Muscle layer of duodenum (tissue), 2 donors: ENCODE results near the gene CPSF7.
A peak's percentile ranks its signal among the peaks of the same experiment; 100 is the strongest.

Experiments
- H3K27ac ChIP-seq: one replicate; pipeline ENCODE4 v1.7.0; 2013; ENCODE audit warnings: mild to moderate bottlenecking, low read length
- H3K27me3 ChIP-seq: one replicate; pipeline ENCODE4 v1.7.0; 2013; ENCODE audit warnings: low read depth, mild to moderate bottlenecking, control low read depth, low read length
- H3K36me3 ChIP-seq, 2 donors: one replicate each; pipeline ENCODE4 v1.7.0; 2013; ENCODE audit warnings: low read length in 2 of 2, control low read depth in 1 of 2, mild to moderate bottlenecking in 1 of 2; ENCODE audit not compliant: insufficient read depth in 2 of 2, control insufficient read depth in 1 of 2
- H3K4me1 ChIP-seq, 2 donors: one replicate each; pipeline ENCODE4 v1.7.0; 2013; ENCODE audit warnings: low read length in 2 of 2, mild to moderate bottlenecking in 2 of 2, control low read depth in 1 of 2, moderate library complexity in 1 of 2; ENCODE audit not compliant: insufficient read depth in 2 of 2, control insufficient read depth in 1 of 2
- H3K4me3 ChIP-seq, 2 donors: one replicate each; pipeline ENCODE4 v1.7.0; 2013; ENCODE audit warnings: low read length in 2 of 2, low read depth in 1 of 2, mild to moderate bottlenecking in 1 of 2
- H3K9me3 ChIP-seq, 2 donors: one replicate each; pipeline ENCODE4 v1.7.0; 2013; ENCODE audit warnings: low read length in 2 of 2, control low read depth in 1 of 2, mild to moderate bottlenecking in 1 of 2; ENCODE audit not compliant: control insufficient read depth in 1 of 2
- donor health status: healthy.

CPSF7 gene

GRCh38 chr11:61411589-61411988 lies 18.2 kb downstream of the CPSF7 start:
- Histone ChIP-seq H3K4me3 (no peak overlapping the region), H3K27me3 (no peaks in the 10 kb centered on the region), H3K36me3 (peaks cover 75 to 93% of the 10 kb centered on the region in 2 donors), H3K27ac (no peak overlapping the region), H3K4me1 (no peaks in the 10 kb centered on the region), H3K9me3 (no peaks in the 10 kb centered on the region)

- H3K27ac ChIP-seq = no peak overlapping the region
- peaks cover 75 to 90% of the 10 kb centered on the region in 2 donors for H3K36me3 ChIP-seq
Measured at GRCh38 chr11:61406991-61407728, 22.6 kb downstream of the CPSF7 start.

GRCh38 chr11:61406067-61406466 lies 23.7 kb downstream of the CPSF7 start:
- no peaks in the 10 kb centered on the region for H3K9me3 ChIP-seq
- no peaks in the 10 kb centered on the region for H3K4me1 ChIP-seq
- H3K36me3 ChIP-seq = peaks cover 64 to 86% of the 10 kb centered on the region in 2 donors
- no peak overlapping the region for H3K27ac ChIP-seq
- no peaks in the 10 kb centered on the region for H3K27me3 ChIP-seq
- H3K4me3 ChIP-seq = no peak overlapping the region

More at GRCh38 chr11:61406991-61407728, 22.6 kb downstream of the CPSF7 start:
- H3K4me3 ChIP-seq = no peak overlapping the region
- H3K27me3 ChIP-seq = no peaks in the 10 kb centered on the region
- H3K9me3 ChIP-seq = no peaks in the 10 kb centered on the region
- H3K4me1 ChIP-seq = no peaks in the 10 kb centered on the region

GRCh38 chr11:61404641-61405040 lies 25.1 kb downstream of the CPSF7 start:
- Histone ChIP-seq H3K4me1 (no peaks in the 10 kb centered on the region), H3K36me3 (peaks cover 58 to 77% of the 10 kb centered on the region in 2 donors), H3K9me3 (no peaks in the 10 kb centered on the region), H3K27ac (no peak overlapping the region), H3K4me3 (no peak overlapping the region), H3K27me3 (no peaks in the 10 kb centered on the region)

GRCh38 chr11:61404103-61404502 lies 25.7 kb downstream of the CPSF7 start:
- no peak overlapping the region for H3K27ac ChIP-seq
- H3K27me3 ChIP-seq = no peaks in the 10 kb centered on the region
- H3K36me3 ChIP-seq = peaks cover 58 to 73% of the 10 kb centered on the region in 2 donors
- no peaks in the 10 kb centered on the region for H3K9me3 ChIP-seq
- no peaks in the 10 kb centered on the region for H3K4me1 ChIP-seq
- no peak overlapping the region for H3K4me3 ChIP-seq

- Histone ChIP-seq H3K27ac (no peak overlapping the region), H3K36me3 (peaks cover 60 to 69% of the 10 kb centered on the region in 2 donors), H3K4me1 (no peaks in the 10 kb centered on the region), H3K4me3 (no peak overlapping the region), H3K9me3 (no peaks in the 10 kb centered on the region), H3K27me3 (no peaks in the 10 kb centered on the region)
Measured at GRCh38 chr11:61403658-61404057, 26.1 kb downstream of the CPSF7 start.

- no peaks in the 10 kb centered on the region for H3K27me3 ChIP-seq
- H3K4me1 ChIP-seq = no peaks in the 10 kb centered on the region
- no peak overlapping the region for H3K4me3 ChIP-seq
- no peak overlapping the region for H3K27ac ChIP-seq
- H3K9me3 ChIP-seq = no peaks in the 10 kb centered on the region
- peaks cover 54 to 63% of the 10 kb centered on the region in 2 donors for H3K36me3 ChIP-seq
Measured at GRCh38 chr11:61401573-61401972, 28.2 kb downstream of the CPSF7 start.

- peaks cover 52 to 59% of the 10 kb centered on the region in 2 donors for H3K36me3 ChIP-seq
- H3K4me3 ChIP-seq = no peak overlapping the region
- no peak overlapping the region for H3K27ac ChIP-seq
Measured at GRCh38 chr11:61401173-61401572, 28.6 kb downstream of the CPSF7 start.

GRCh38 chr11:61392981-61393595 lies 36.7 kb downstream of the CPSF7 start:
- no peaks in the 10 kb centered on the region for H3K9me3 ChIP-seq

More at GRCh38 chr11:61401173-61401572, 28.6 kb downstream of the CPSF7 start:
- H3K27me3 ChIP-seq = no peaks in the 10 kb centered on the region
- H3K9me3 ChIP-seq = no peaks in the 10 kb centered on the region
- no peaks in the 10 kb centered on the region for H3K4me1 ChIP-seq

GRCh38 chr11:61390161-61390560 lies 39.6 kb downstream of the CPSF7 start:
- no peaks in the 10 kb centered on the region for H3K9me3 ChIP-seq
- H3K4me1 ChIP-seq = peaks cover 5 to 22% of the 10 kb centered on the region in 2 donors
- no peak overlapping the region for H3K27ac ChIP-seq

More at GRCh38 chr11:61392981-61393595, 36.7 kb downstream of the CPSF7 start:
- peak overlapping the region; percentile 57 for H3K27ac ChIP-seq
- H3K27me3 ChIP-seq = no peaks in the 10 kb centered on the region
- peaks cover 5 to 18% of the 10 kb centered on the region in 2 donors for H3K4me1 ChIP-seq
- peak overlapping the region; percentile 95 to 98 for H3K4me3 ChIP-seq
- H3K36me3 ChIP-seq = peaks cover 6 to 20% of the 10 kb centered on the region in 2 donors

GRCh38 chr11:61384271-61385242 lies 45.2 kb downstream of the CPSF7 start:
- Histone ChIP-seq H3K4me1 (peaks cover 0 to 4% of the 10 kb centered on the region in 2 donors), H3K27ac (no peak overlapping the region), H3K36me3 (no peaks in the 10 kb centered on the region), H3K9me3 (no peaks in the 10 kb centered on the region), H3K4me3 (no peak overlapping the region), H3K27me3 (no peaks in the 10 kb centered on the region)

More at GRCh38 chr11:61390161-61390560, 39.6 kb downstream of the CPSF7 start:
- H3K36me3 ChIP-seq = peaks cover 0 to 6% of the 10 kb centered on the region in 2 donors
- H3K27me3 ChIP-seq = no peaks in the 10 kb centered on the region
- H3K4me3 ChIP-seq = no peak overlapping the region
